ENCODE measurements around the gene TBX15.

DNA sequence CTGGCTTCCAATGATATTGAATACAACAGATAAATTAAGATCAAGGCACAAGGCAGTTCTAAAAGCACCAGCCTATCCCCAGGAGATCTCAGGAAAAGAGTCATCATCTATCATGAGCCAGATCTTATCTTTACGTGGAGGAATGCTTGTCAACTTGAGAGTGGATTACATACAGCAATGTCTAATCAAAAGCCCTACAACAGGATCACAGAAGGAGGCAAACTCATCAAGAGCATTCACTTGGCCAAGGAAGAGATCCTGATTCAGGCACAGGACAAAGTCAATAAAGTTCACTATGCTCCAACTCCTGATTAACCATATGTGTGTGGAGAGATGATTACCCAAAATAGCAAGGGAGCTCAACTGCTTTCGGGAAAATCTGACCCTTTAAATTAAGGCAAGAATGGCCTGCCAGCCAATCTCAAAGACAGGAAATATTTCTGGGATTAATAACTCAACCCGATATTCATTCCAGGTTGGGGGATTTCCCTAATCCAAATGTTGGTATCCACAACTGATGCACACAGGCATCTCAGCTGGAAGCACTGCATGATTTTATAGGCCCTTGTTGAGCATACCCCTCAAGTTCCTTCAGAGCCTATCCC, 33.7 kb downstream of the TBX15 start:
- TF ChIP-seq EZH2 (IDR thresholded peaks at IDR 0.05): no peak
- TF ChIP-seq, protein P1, sequence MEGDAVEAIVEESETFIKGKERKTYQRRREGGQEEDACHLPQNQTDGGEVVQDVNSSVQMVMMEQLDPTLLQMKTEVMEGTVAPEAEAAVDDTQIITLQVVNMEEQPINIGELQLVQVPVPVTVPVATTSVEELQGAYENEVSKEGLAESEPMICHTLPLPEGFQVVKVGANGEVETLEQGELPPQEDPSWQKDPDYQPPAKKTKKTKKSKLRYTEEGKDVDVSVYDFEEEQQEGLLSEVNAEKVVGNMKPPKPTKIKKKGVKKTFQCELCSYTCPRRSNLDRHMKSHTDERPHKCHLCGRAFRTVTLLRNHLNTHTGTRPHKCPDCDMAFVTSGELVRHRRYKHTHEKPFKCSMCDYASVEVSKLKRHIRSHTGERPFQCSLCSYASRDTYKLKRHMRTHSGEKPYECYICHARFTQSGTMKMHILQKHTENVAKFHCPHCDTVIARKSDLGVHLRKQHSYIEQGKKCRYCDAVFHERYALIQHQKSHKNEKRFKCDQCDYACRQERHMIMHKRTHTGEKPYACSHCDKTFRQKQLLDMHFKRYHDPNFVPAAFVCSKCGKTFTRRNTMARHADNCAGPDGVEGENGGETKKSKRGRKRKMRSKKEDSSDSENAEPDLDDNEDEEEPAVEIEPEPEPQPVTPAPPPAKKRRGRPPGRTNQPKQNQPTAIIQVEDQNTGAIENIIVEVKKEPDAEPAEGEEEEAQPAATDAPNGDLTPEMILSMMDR (IDR thresholded peaks at IDR 0.05): no peak
